ENCODE results near the gene FGF18. TPM values are rescaled to one million over a fixed set of nuclear protein-coding genes. Genes with fewer than 3 reads are reported as not detected.
A peak's percentile ranks its signal among the peaks of the same experiment; 100 is the strongest.
"Not testable (repeated sequence)": the region's sequence is repeated elsewhere in the genome, so short reads cannot be mapped to it uniquely, and the experiment has no call there.

FGF18 gene
- total RNA-seq, 3 donors from 2014 or later: 0.16 to 1.6 (median 0.33) TPM

- intact Hi-C loops (cut with DNase I; ENCODE audit: low total_unique reads): no loop called here
- H3K4me3 ChIP-seq: peak overlapping the region; percentile 87 to 92 (median 89)
- peak overlapping the region; percentile 95 for H3K27ac ChIP-seq
- no peaks in the 10 kb centered on the region for H3K27me3 ChIP-seq
- H3K9me3 ChIP-seq: no peaks in the 10 kb centered on the region
- TF ChIP-seq POLR2A (IDR thresholded peaks at IDR 0.05): no peak
- no peak for TF ChIP-seq POLR2AphosphoS5 (IDR thresholded peaks at IDR 0.05)
- TF ChIP-seq CTCF (IDR thresholded peaks at IDR 0.05): no peak
- H3K4me1 ChIP-seq: no peaks in the 10 kb centered on the region
- DNase-seq (ENCODE audit: low spot score in 2 of 2): no peak
- H3K36me3 ChIP-seq: no peaks in the 10 kb centered on the region
Observed at GRCh38 chr5:171388816-171389168, 30.7 kb upstream of the FGF18 start.

GRCh38 chr5:171390883-171391677 is 28.4 kb upstream of the FGF18 start:
- DNase-seq (ENCODE audit: low spot score in 2 of 2): no peak
- no peaks in the 10 kb centered on the region for H3K4me1 ChIP-seq
- no peak for TF ChIP-seq CTCF (IDR thresholded peaks at IDR 0.05)
- no peak for TF ChIP-seq POLR2A (IDR thresholded peaks at IDR 0.05)
- no peak for TF ChIP-seq POLR2AphosphoS5 (IDR thresholded peaks at IDR 0.05)
- no peaks in the 10 kb centered on the region for H3K9me3 ChIP-seq
- H3K27ac ChIP-seq: no peak overlapping the region
- no peaks in the 10 kb centered on the region for H3K27me3 ChIP-seq
- peak overlapping the region in 1 of 3 donors; percentile 14 for H3K4me3 ChIP-seq
- no peaks in the 10 kb centered on the region for H3K36me3 ChIP-seq
- intact Hi-C loops (cut with DNase I; ENCODE audit: low total_unique reads): no loop called here

GRCh38 chr5:171391996-171392577 is 27.4 kb upstream of the FGF18 start:
- no peaks in the 10 kb centered on the region for H3K9me3 ChIP-seq
- no peak for TF ChIP-seq POLR2A (IDR thresholded peaks at IDR 0.05)
- no peak for TF ChIP-seq POLR2AphosphoS5 (IDR thresholded peaks at IDR 0.05)
- TF ChIP-seq CTCF (IDR thresholded peaks at IDR 0.05): no peak
- no peaks in the 10 kb centered on the region for H3K27me3 ChIP-seq
- H3K36me3 ChIP-seq: no peaks in the 10 kb centered on the region
- H3K4me1 ChIP-seq: no peaks in the 10 kb centered on the region
- no peak for DNase-seq (ENCODE audit: low spot score in 2 of 2)
- no peak overlapping the region for H3K27ac ChIP-seq
- intact Hi-C loops (cut with DNase I; ENCODE audit: low total_unique reads): no loop called here
- H3K4me3 ChIP-seq: no peak overlapping the region

GRCh38 chr5:171392585-171393159 is 26.8 kb upstream of the FGF18 start:
- Histone ChIP-seq H3K9me3 (no peaks in the 10 kb centered on the region), H3K36me3 (no peaks in the 10 kb centered on the region), H3K27ac (no peak overlapping the region), H3K4me1 (no peaks in the 10 kb centered on the region), H3K4me3 (no peak overlapping the region), H3K27me3 (no peaks in the 10 kb centered on the region)
- no peak for DNase-seq (ENCODE audit: low spot score in 2 of 2)
- intact Hi-C loops (cut with DNase I; ENCODE audit: low total_unique reads): no loop called here
- no peak for TF ChIP-seq POLR2A (IDR thresholded peaks at IDR 0.05)
- no peak for TF ChIP-seq POLR2AphosphoS5 (IDR thresholded peaks at IDR 0.05)
- TF ChIP-seq CTCF (IDR thresholded peaks at IDR 0.05): no peak

- no peak for DNase-seq (ENCODE audit: low spot score in 2 of 2)
- H3K36me3 ChIP-seq: no peaks in the 10 kb centered on the region
- H3K27ac ChIP-seq: no peak overlapping the region
- intact Hi-C loops (cut with DNase I; ENCODE audit: low total_unique reads): no loop called here
- H3K4me1 ChIP-seq: no peaks in the 10 kb centered on the region
- no peaks in the 10 kb centered on the region for H3K27me3 ChIP-seq
- H3K4me3 ChIP-seq: no peak overlapping the region
- TF ChIP-seq POLR2A (IDR thresholded peaks at IDR 0.05) (no peak), CTCF (IDR thresholded peaks at IDR 0.05) (no peak), POLR2AphosphoS5 (IDR thresholded peaks at IDR 0.05) (no peak)
- H3K9me3 ChIP-seq: no peaks in the 10 kb centered on the region
Observed at GRCh38 chr5:171395042-171395441, 24.4 kb upstream of the FGF18 start.

GRCh38 chr5:171396583-171396982 is 22.9 kb upstream of the FGF18 start:
- H3K36me3 ChIP-seq; DNase-seq (ENCODE audit: low spot score in 2 of 2); H3K4me3 ChIP-seq; H3K27ac ChIP-seq; H3K4me1 ChIP-seq; intact Hi-C loops (cut with DNase I; ENCODE audit: low total_unique reads); H3K9me3 ChIP-seq; H3K27me3 ChIP-seq: not testable (repeated sequence)
